ENCODE measurements around the gene DISC1.
"Not testable (repeated sequence)": the region's sequence is repeated elsewhere in the genome, so short reads cannot be mapped to it uniquely, and the experiment has no call there.

The DISC1 gene

GRCh38 chr1:231940701-231941100 is 314.1 kb downstream of the DISC1 start:
- no peak for TF ChIP-seq CTCF (IDR thresholded peaks at IDR 0.05; ENCODE audit: poor library complexity, severe bottlenecking)
- H3K27ac ChIP-seq (ENCODE audit: poor library complexity, severe bottlenecking): no peak overlapping the region
- H3K36me3 ChIP-seq (ENCODE audit: low read depth): no peaks in the 10 kb centered on the region
- H3K9me3 ChIP-seq (ENCODE audit: severe bottlenecking): no peaks in the 10 kb centered on the region
- ATAC-seq (ENCODE audit: low read depth): no peak
- no peak for DNase-seq (ENCODE audit: low spot score)
- H3K4me1 ChIP-seq (ENCODE audit: insufficient read depth, poor library complexity, severe bottlenecking): no peaks in the 10 kb centered on the region
- no peaks in the 10 kb centered on the region for H3K27me3 ChIP-seq (ENCODE audit: insufficient read depth, poor library complexity, severe bottlenecking)
- H3K4me3 ChIP-seq (ENCODE audit: severe bottlenecking): no peak overlapping the region

- H3K9me3 ChIP-seq (ENCODE audit: severe bottlenecking): no peaks in the 10 kb centered on the region
- no peaks in the 10 kb centered on the region for H3K27me3 ChIP-seq (ENCODE audit: insufficient read depth, poor library complexity, severe bottlenecking)
- TF ChIP-seq CTCF (IDR thresholded peaks at IDR 0.05; ENCODE audit: poor library complexity, severe bottlenecking): no peak
- H3K36me3 ChIP-seq (ENCODE audit: low read depth): no peaks in the 10 kb centered on the region
- H3K4me3 ChIP-seq (ENCODE audit: severe bottlenecking): no peak overlapping the region
- DNase-seq (ENCODE audit: low spot score): no peak
- ATAC-seq (ENCODE audit: low read depth): no peak
- no peak overlapping the region for H3K27ac ChIP-seq (ENCODE audit: poor library complexity, severe bottlenecking)
- H3K4me1 ChIP-seq (ENCODE audit: insufficient read depth, poor library complexity, severe bottlenecking): no peaks in the 10 kb centered on the region
These were observed 316.5 kb downstream of the DISC1 start for GRCh38 chr1:231943084-231943483.

- H3K4me3 ChIP-seq (ENCODE audit: severe bottlenecking); H3K4me1 ChIP-seq (ENCODE audit: insufficient read depth, poor library complexity, severe bottlenecking); H3K27ac ChIP-seq (ENCODE audit: poor library complexity, severe bottlenecking); H3K36me3 ChIP-seq (ENCODE audit: low read depth); H3K9me3 ChIP-seq (ENCODE audit: severe bottlenecking); H3K27me3 ChIP-seq (ENCODE audit: insufficient read depth, poor library complexity, severe bottlenecking); ATAC-seq (ENCODE audit: low read depth); DNase-seq (ENCODE audit: low spot score): not testable (repeated sequence)
These were observed 321.5 kb downstream of the DISC1 start for GRCh38 chr1:231948102-231948501.

GRCh38 chr1:231949277-231950091 is 322.9 kb downstream of the DISC1 start:
- Histone ChIP-seq H3K9me3 (ENCODE audit: severe bottlenecking) (no peaks in the 10 kb centered on the region), H3K27ac (ENCODE audit: poor library complexity, severe bottlenecking) (no peak overlapping the region), H3K36me3 (ENCODE audit: low read depth) (no peaks in the 10 kb centered on the region), H3K4me3 (ENCODE audit: severe bottlenecking) (no peak overlapping the region), H3K27me3 (ENCODE audit: insufficient read depth, poor library complexity, severe bottlenecking) (no peaks in the 10 kb centered on the region), H3K4me1 (ENCODE audit: insufficient read depth, poor library complexity, severe bottlenecking) (no peaks in the 10 kb centered on the region)
- no peak for TF ChIP-seq CTCF (IDR thresholded peaks at IDR 0.05; ENCODE audit: poor library complexity, severe bottlenecking)
- ATAC-seq (ENCODE audit: low read depth) (no peak), DNase-seq (ENCODE audit: low spot score) (no peak)

GRCh38 chr1:231950331-231951128 is 323.9 kb downstream of the DISC1 start:
- Histone ChIP-seq H3K27ac (ENCODE audit: poor library complexity, severe bottlenecking) (no peak overlapping the region), H3K27me3 (ENCODE audit: insufficient read depth, poor library complexity, severe bottlenecking) (no peaks in the 10 kb centered on the region), H3K36me3 (ENCODE audit: low read depth) (no peaks in the 10 kb centered on the region), H3K9me3 (ENCODE audit: severe bottlenecking) (no peaks in the 10 kb centered on the region), H3K4me1 (ENCODE audit: insufficient read depth, poor library complexity, severe bottlenecking) (no peaks in the 10 kb centered on the region), H3K4me3 (ENCODE audit: severe bottlenecking) (no peak overlapping the region)
- DNase-seq (ENCODE audit: low spot score): no peak
- TF ChIP-seq CTCF (IDR thresholded peaks at IDR 0.05; ENCODE audit: poor library complexity, severe bottlenecking): no peak
- ATAC-seq (ENCODE audit: low read depth): no peak

Measured in RWPE2 (cell line).